Activated CD8-positive, alpha-beta memory T cell treated with anti-CD3 and anti-CD28 coated beads, Interleukin-2, amount 50 U/mL, for 24 hours (primary cell): ENCODE data around the gene ZNF654.
A peak's percentile ranks its signal among the peaks of the same experiment; 100 is the strongest.
"Not testable (repeated sequence)": the region's sequence is repeated elsewhere in the genome, so short reads cannot be mapped to it uniquely, and the experiment has no call there.

Source experiments
- DNase-seq: peaks from one replicate; pipeline ENCODE4 v3.0.0-alpha.2; 2020; ENCODE audit errors: extremely low read depth

The ZNF654 gene

DNA sequence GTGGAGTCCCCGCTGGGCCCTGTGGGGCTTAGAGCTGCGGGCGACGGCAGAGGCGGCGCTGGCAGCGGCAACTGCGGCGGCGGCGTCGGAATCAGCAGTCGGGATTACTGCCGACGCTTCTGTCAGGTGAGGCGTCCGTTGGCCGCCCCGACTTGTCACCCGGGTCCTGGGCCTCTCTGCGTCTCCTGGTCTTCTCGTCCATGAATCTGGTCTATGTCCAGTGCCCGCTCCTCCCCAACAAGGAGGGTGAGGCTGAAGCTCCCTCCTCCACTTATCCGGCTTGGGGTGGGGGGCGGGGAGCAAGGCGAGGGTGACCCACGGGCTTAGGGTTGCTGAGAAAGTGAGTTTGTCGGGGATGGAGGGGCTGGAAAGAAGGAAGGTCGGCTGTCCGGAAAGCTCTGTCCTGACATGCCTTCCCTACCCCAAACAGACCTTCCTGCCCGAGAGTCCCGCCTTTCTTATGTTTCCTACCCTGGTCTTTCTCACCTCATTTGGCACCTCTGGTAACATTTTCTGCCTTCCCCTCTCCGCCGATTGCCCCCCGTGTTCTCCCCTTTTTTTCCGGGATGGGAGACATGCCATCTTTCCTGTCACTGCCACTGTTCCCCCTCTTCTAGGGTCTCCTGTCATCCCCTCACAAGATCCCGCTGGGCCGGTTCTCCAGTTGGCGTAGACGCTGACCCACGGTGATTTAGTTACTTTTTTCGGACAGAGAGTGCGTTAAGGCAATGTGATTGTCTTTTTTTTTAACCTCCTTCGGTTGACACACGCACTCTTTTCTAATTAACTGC lies 520 bp downstream of the ZNF654 start:
- no peak for DNase-seq

DNA sequence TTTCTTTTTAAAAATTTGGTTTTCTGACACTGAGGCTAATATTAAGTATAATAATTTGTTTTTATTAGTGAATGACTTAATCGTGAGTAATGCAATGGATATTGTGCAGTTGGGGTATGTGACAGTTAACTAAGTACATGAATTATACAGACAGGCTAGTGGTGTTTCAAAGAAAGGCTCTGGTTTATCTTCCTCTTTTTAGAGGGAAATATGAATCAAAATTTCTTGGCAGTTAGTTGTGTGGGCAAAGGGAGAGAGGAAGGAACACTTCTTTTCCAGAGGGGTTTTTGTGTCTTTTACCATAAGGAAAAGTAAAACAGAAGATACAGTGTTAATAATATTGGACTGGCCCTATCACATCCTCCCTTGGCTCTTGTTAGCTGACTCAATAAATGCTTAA lies 2.7 kb downstream of the ZNF654 start:
- no peak for DNase-seq

DNA sequence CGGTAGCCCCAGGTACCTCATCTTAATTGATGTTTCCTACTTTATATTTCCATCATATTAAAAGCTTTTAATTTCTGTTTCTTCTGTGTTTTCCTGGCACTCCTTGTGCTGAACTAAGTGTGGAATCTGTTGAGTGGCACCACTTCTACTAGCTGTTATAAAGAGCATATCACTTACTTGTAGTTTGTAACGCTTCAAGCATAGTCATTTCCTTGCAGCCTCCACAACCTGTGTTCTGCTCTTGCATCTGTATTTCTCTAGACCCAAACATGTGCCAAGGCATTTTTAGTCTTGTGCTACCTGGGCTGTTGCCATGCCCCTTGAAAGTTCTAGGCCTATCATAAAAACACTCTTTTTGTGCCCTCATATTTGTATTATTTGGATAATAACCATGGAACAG lies 16.0 kb downstream of the ZNF654 start:
- no peak for DNase-seq

DNA sequence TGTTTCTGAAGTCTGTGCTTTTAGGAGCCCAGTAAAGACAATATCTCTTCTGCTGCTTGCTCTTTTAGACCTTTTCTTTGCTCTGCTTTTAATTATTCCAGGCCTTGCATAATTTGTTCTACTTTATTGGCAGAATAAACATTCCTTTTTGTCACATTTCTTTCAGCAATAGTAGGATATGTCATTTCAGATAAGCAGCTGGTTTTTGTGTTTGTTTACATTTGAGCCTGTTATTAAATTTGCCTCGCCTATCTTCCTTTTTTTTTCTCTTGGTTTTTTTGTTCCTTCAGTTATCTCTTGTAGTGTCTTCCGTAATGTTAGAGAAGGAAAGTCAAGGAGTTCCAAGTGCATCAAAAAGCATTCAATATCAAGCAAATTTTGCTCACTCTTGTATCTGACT lies 16.4 kb downstream of the ZNF654 start:
- DNase-seq, result no peak

DNA sequence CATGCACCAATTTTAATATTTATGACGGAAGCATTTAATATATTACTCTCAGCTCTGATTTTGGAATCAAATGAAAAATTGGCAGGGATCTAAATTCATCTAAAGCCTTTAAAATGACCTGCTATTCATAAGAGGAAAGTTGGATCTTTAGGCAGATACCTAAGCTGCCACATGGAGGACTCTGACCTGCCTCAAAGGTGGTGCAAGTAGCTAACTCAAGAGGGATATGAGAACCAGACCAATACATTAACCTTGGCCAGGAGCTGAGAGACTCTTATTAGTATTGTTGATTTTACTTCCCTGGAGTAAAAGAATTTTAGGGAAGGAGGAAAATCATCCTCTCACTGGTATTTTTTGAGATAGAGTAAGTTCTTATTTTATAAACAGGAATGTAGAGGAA lies 17.7 kb downstream of the ZNF654 start:
- DNase-seq, result no peak

DNA sequence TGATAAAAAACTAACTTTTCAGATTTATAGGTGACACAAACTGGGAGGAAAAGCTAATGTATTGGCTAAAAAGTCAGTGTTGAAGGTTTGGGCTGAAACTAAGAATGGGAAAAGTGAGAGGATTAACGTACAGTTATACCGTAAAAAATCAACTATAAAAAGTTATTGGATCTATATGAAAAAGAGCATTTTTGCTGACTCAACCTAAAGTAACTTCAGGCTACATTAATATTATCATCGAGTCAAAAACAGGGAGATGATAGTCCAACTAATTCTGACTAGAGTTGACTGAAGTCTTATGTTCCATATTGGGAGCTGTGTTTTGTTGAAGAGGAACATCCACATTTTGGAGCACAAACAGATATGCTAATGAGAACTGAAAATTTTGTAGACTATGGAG lies 19.9 kb downstream of the ZNF654 start:
- DNase-seq, result no peak

DNA sequence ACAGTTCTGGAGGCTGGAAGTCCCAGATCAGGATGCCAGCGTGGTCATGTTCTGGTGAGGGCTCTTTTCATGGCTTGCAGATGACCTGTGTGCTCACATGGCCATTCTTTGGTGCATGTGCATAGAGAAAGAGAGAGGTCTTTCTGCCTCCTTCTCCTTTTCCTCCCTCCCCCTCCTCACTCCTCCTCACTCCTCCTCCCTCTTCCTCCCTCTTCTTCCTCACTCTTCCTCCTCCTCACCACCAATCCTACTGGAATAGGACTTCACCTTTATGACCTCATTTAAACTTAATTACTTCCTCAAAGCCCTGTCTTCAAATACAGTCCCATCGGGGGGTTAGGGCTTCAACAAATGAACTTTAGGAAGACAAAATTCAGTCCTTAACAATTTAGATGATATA lies 23.8 kb downstream of the ZNF654 start:
- no peak for DNase-seq

DNA sequence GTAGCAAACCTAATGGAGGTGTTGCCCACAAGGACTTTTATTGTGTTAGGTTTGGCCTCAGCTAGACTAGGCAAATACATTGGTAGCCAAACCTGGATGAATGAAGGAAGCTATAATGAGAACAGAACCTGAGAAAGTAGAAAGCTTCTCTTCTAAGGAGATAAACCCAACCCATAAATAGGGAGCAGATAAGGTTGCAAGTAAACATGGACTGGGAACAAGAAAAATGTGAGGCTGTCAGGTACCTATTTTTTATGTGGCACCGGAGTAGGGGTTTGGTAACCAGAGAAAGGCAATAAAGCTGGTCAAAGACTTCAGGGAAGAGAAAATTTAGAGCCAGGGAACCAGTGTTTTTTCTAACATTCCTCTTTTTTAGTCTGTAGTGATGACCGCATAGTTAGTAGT lies 25.0 kb downstream of the ZNF654 start:
- DNase-seq, result no peak

DNA sequence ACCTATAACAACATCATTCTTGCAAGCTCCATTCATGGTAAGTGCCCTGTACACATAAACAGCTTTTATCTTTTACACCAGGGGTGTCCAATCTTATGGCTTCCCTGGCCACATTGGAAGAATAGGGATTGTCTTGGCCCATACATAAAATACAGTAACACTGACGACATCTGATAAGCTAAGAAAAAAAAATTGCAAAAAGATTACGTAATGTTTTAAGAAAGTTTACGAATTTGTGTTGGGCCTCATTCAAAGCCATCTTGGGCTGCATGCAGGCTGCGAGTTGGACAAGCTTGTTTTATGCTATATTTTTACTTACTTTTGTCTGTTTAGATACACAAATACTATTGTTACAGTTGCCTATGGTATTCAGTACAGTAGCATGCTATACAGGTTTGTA lies 31.6 kb downstream of the ZNF654 start:
- no peak for DNase-seq

DNA sequence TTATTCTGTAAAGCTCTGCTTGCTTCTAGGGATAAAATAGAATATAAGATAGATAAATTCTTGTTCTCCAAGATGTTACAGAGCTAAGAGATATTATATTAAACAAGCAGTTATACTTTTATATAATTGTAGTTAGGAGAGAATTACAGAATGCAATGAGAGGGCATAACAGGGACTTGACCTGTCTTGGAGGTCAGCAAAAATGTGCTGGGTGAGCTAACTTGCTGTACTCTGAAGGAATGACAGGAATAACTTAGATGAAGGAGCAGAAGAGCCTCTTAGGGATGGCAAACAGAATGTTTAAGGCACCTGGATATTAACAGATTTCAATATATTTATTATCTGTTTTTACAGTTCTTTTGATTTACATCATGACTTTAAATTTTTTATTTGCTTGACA lies 33.2 kb downstream of the ZNF654 start:
- DNase-seq, result no peak

DNA sequence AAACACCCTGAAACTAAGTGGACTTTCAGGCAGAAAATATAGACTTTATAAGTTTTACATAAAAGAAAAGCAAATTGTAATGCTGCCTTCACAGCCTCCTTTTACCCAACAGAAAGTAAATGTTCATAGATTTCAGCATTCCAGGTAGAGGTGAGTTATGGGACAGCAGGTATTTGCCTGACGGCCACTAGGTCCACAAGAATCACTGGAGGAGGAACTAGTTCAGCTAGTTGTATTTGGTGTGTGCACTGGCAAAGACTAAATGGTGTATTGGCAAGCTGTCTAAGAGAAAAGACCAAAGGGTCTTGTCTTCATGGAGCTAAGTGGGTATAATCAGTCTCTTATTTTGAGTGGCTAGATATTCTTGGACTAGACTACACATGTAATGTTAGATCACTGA lies 34.2 kb downstream of the ZNF654 start:
- no peak for DNase-seq

DNA sequence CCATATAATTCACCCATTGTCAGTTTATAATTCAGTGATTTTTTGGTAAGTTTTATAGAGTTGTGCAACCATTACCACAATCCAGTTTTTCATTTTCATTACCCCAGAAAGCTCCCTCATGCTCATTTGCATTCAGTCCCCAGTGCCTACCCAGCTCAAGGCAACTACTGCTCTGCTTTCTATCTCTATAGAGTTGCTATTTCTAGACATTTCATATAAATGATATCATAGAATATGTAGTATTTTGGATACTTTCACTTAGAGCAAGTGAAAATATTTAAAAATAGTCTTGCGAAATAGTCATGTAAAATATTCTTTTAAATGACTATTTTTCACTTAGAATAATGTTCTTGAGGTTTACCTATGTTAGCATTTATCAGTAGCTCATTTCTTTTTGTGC lies 42.1 kb downstream of the ZNF654 start:
- DNase-seq, result no peak

DNA sequence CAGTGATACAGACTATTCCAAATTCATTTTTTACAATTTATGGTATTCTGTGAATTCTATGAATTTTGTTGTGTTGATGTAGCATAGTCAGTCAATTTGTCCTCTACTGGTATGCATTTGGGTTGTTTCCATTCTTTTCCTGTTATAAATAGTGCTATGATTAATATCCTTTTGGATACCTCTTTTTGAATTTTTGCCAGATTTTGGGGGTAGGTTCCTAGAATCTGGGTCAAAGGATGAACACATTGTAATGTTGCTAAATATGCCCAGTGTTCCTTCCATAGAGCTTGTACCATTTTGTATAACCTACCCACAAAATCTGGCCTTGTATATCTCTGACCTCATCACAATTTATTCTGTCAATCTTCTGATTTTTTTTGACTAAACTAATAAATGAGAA lies 46.3 kb downstream of the ZNF654 start:
- DNase-seq, result no peak

DNA sequence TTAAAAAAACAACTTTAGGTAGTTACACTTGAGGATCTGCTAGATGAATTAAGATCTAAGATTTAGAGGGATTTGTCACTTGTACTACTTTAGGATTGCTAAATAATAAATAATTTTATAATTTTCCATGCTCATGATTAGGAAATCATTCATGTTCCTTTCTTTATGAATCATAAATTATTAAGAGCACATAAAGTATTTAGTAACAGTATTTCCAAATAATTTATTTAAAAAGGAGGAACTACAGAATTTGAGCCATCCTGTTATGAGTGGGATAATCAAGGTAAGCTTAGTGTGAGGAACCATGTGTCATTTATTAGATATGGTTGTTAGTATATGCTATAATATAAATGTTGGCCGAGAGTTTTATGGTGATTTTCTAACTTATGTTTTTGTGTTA lies 53.2 kb downstream of the ZNF654 start:
- no peak for DNase-seq

DNA sequence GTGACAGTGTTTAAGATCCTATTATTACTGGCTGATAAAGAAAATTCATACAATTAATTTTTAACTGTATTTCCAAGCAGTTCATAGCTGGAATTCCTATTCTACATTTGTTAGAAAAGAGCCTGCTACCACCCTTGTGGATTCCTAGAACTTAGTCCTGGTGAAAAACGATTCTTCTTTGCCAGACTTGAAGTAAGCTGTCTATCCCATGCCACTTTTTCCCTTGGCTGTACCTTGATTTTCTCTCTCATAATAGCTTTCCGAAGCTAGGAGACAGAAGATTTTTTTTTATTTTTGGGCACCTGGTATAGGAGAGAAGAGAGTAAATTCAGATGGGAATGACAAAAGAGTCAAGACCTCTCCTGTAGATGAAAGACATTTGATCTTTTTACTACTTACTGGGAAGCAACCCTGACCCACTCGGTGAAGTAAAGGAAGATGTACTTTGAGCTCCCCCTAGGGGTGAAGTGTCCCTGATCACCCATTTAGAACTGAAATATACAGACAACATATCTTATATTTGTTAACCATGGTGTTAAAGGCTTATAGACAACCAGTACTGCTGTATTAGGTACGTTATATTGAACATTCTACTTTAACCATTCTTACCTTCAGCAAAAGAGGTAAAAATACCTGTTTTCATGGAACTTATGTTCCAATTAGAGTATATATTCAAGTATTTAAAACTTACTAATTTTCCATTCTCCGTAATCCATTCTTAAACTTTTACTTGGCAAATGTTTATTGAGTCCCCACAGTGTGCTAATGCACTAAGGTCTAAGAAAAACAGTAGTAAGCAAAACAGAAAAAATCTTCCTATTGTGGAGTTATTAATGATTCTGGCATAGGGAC lies 54.5 kb downstream of the ZNF654 start:
- DNase-seq, result peak; percentile 15

DNA sequence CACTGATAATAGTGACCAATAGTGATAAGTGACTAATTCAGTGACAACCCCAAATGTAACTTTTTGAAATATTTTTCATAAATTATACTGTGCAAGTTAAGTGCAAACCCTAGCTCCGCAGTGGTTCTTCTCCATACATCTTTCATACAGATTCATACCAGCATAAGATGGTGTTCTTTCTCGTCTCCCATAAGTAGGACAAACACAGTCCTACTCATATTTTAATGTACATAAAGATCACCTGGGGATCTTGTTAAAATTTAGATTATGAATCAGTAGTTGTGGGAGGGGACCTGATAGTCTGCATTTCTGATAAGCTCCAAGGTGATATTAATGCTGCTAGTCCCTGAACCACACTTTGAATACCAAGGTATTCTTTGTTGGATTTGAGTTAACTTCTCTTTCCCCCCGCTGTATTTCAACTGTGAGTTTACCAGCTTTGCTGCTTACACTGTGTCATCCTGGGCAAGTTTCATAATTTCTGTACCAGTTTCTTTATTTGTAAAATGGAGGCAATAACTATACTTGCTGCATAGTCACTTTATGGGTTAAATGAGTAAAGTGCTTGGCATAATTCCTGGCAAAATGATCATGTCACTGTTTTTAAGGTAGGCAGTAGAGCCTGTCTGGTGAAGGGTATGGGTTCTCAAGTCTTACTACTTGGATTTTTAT lies 56.0 kb downstream of the ZNF654 start:
- no peak for DNase-seq

DNA sequence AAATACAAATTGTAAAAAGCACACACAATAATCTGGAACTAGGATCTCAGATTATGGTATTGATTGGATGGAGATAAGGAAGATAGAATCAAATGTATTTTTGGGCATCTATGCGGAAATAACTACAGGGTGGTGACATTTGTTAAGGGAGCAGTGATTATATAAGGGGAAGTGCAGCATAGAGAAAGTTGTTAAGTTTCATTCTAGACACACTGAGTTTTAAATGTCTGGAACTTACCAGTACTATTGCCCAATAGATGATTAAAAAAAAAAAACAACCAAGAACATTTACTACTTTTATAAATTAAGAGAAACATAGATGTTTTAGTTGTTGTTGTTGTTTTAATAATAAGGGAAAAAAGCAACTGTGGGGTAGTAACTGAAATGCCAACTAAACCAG lies 58.6 kb downstream of the ZNF654 start:
- no peak for DNase-seq

DNA sequence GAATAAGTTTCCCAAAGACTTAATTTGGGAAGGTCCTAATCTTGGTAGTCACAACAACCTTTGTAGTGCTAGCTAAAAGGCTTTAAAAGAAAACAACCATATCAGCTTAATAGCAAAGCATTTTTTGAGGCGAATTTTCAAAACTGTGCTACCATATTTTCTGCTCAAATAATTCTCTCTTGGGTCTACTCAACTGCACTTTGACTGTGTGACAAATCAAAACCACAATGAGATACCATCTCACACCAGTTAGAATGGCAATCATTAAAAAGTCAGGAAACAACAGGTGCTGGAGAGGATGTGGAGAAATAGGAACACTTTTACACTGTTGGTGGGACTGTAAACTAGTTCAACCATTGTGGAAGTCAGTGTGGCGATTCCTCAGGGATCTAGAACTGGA lies 59.5 kb downstream of the ZNF654 start:
- DNase-seq, result not testable (repeated sequence)

DNA sequence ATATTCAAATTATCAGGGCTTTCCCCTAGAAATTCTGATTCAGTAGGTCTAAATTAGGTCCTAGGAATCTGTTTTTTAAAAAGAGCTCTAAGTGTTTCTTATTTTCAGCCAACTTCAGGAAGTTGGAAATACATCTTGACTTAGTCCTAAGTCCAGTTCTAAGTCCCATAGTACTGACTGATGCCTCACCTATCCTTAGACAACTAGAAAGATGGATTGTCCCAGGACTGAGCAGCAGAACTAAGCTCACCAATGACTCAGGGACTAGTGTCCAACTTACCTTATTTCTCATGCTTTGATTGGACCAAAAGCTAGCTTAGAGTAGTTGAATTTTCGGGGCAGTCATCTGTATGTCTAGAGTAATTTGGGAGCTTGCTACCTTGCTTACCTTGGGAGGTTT lies 64.5 kb downstream of the ZNF654 start:
- DNase-seq, result no peak

DNA sequence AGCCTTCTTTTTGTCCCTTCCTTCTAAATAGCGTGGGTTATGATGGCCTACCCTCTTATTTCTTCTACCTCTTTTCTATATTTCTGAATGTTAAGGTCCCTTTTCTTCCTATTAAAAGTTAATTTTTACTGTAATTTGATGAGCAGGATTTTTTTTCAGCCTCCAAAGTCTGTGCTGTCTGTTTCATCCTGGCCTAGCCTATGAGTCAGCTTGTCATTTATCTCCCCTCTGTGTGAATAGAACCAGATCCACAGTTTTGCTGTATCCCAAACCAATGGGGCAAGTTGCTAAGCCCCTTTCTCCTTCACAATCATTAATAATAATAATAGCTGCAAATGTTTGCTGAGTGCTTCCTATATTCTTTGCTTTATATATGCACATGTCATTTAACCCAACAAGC lies 72.6 kb downstream of the ZNF654 start:
- DNase-seq, result no peak

DNA sequence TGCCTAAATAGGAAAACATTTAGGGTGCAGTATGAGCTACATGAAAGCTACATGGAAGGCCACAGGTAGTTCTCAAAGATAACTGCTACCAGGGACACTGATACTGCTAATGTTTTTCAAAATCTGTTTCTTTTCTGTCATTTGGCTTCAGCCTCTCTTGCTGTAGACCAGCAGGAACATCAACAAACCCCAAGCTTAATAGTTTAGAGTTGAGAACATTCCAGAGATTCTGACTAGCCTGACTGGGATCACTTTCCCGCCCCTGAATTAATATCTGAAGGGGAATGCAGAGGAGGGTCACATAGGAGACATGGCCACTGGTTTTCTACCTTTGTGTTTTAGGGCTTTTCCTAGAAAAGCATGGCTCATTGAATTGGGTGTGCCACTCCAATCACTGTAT lies 73.8 kb downstream of the ZNF654 start:
- DNase-seq, result no peak

DNA sequence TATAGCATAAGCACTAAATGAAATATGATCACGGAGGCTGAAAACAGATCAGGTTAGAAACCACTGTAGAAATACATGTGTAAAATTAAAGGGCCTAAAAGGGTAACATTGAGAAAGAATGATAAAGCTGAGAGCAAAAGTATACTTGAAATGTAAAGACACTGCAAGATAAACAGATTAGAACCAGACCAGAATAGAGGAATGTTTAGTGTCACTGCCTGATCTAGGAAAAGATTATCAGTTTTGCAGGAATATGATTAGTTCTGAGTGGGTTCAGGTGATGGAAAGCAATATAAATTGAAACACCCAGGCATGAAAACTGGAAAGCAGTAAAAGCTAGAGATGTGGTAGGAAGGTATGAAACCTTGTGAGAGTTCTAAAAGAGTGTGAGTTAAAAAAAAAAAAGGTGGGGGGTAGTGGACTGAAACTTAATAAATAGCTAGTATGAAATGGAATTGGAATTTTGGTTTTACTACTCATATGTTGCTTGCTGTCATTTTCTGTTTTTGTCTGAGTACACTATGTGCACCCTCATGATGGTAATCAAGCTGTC lies 74.7 kb downstream of the ZNF654 start:
- no peak for DNase-seq
